HepG2 (cell line): ENCODE measurements around the gene PDE2A. TPM values are rescaled to one million over a fixed set of nuclear protein-coding genes. Genes with fewer than 3 reads are reported as not detected.

Experiments used
- ATAC-seq: fragments of 200-7000 bp; cut with Tn5 transposase; 3 replicates; pipeline ENCODE4 v1.9.1; 2020; ENCODE audit warnings: mild to moderate bottlenecking, moderate library complexity
- BruUV-seq: library from RNA; stranded (reverse); fragments of 400-500 nt; replicated peaks from 2 replicates; lab custom pipeline; 2021; lab: Mats Ljungman, UMichigan
- CTCF ChIA-PET: fragments of 300-600 bp; formaldehyde crosslinking; extraction: SDS; loops from one replicate; lab custom pipeline; 2021; ENCODE audit warnings: low total read pairs, inconsistent platforms, low intra/inter-chr PET ratio; lab: Yijun Ruan, JAX
- POLR2A ChIA-PET: fragments of 350-600 bp; sonication (Branson Sonifier 250); formaldehyde crosslinking; loops from one replicate; lab custom pipeline; 2020; ENCODE audit warnings: antibody characterized with exemption, inconsistent platforms; lab: Yijun Ruan, JAX
- DNase-seq: peaks from one replicate; pipeline ENCODE4 v3.0.0-alpha.2; 2015; ENCODE audit warnings: low spot score
- FAIRE-seq: peaks from 3 replicates; lab custom pipeline; 2011; peaks lifted over from hg19 to GRCh38; lab: Jason Lieb, UNC
- H2AFZ ChIP-seq: one replicate; pipeline ENCODE4 v1.6.1; 2011; ENCODE audit warnings: low read length, inconsistent platforms
- H3K27ac ChIP-seq: fragments of 300-600 bp; 3 replicates; pipeline ENCODE4 v1.8.0; 2011; ENCODE audit warnings: mixed run types, mild to moderate bottlenecking, mixed read lengths, low read length, inconsistent platforms; ENCODE audit not compliant: insufficient read depth; ENCODE audit errors: extremely low read length
- H3K27me3 ChIP-seq, 2 experiments: fragments of 200-600 bp in 1 of 2; 2 replicates in 1 of 2; 3 replicates in 1 of 2; pipeline versions ENCODE4 v1.6.0 to v1.8.0; 2011; ENCODE audit warnings: low read length in 2 of 2, mild to moderate bottlenecking in 2 of 2, moderate library complexity in 2 of 2, inconsistent platforms in 1 of 2; ENCODE audit not compliant: insufficient read depth in 2 of 2, control insufficient read depth in 1 of 2
- H3K36me3 ChIP-seq, 2 experiments: fragments of 200-600 bp in 1 of 2; replicated peaks in 1 of 2; 2 replicates in 1 of 2; 3 replicates in 1 of 2; pipeline versions ENCODE4 v1.5.1 to v1.8.0; 2011; ENCODE audit warnings: low read length in 2 of 2, inconsistent platforms in 1 of 2; ENCODE audit not compliant: insufficient read depth in 2 of 2, control insufficient read depth in 1 of 2
- H3K4me1 ChIP-seq: 2 replicates; pipeline ENCODE4 v1.5.1; 2012; ENCODE audit warnings: low read length, inconsistent platforms; ENCODE audit not compliant: insufficient read depth
- H3K4me2 ChIP-seq: 2 replicates; pipeline ENCODE4 v1.6.0; 2011; ENCODE audit warnings: low read depth, low read length, inconsistent platforms
- H3K4me3 ChIP-seq, 3 experiments: fragments of 200-600 bp in 1 of 3; sonication (generic), shearing (Covaris generic) in 1 of 3; replicated peaks in 1 of 3; 2 replicates each; pipeline ENCODE4 v1.5.1; 2011 to 2016; ENCODE audit warnings: low read length in 3 of 3, inconsistent platforms in 2 of 3, low read depth in 2 of 3, mild to moderate bottlenecking in 2 of 3, control low read depth in 1 of 3, mixed read lengths in 1 of 3; ENCODE audit not compliant: insufficient read depth in 1 of 3
- H3K79me2 ChIP-seq: one replicate; pipeline ENCODE4 v1.6.1; 2011; ENCODE audit warnings: low read length, inconsistent platforms; ENCODE audit not compliant: insufficient read depth
- H3K9ac ChIP-seq: 2 replicates; pipeline ENCODE4 v1.6.0; 2011; ENCODE audit warnings: mild to moderate bottlenecking, low read depth, low read length, inconsistent platforms; ENCODE audit not compliant: insufficient read depth
- H3K9me3 ChIP-seq: 2 replicates; pipeline ENCODE4 v1.5.1; 2012; ENCODE audit warnings: mild to moderate bottlenecking, low read length
- H4K20me1 ChIP-seq: 2 replicates; pipeline ENCODE4 v1.6.0; 2011; ENCODE audit warnings: inconsistent platforms, mild to moderate bottlenecking, low read length, moderate library complexity; ENCODE audit not compliant: insufficient read depth
- CREM ChIP-seq, 2 experiments: sonication (generic) in 1 of 2; formaldehyde crosslinking in 1 of 2; IDR thresholded peaks; 2 replicates each; pipeline versions ENCODE4 v1.4.0 to v1.6.1; 2016 to 2020; ENCODE audit warnings: antibody characterized with exemption in 1 of 2, mild to moderate bottlenecking in 1 of 2, missing genetic modification reagents in 1 of 2
- FOSL1 ChIP-seq: sonication (generic); formaldehyde crosslinking; IDR thresholded peaks from 2 replicates; pipeline ENCODE4 v1.9.0; 2021; ENCODE audit warnings: missing genetic modification reagents, borderline replicate concordance
- FOXA3 ChIP-seq: IDR thresholded peaks from 2 replicates; pipeline ENCODE4 v1.6.1; 2016; ENCODE audit warnings: missing genetic modification reagents, missing compliant biosample characterization
- FOXK2 ChIP-seq: fragments of 450-650 bp; IDR thresholded peaks from 2 replicates; pipeline ENCODE4 v1.6.1; 2016
- GZF1 ChIP-seq: sonication (generic); formaldehyde crosslinking; IDR thresholded peaks from 2 replicates; pipeline ENCODE4 v1.5.1; 2020; ENCODE audit warnings: mild to moderate bottlenecking, missing genetic modification reagents
- PAWR ChIP-seq: sonication (generic); formaldehyde crosslinking; IDR thresholded peaks from 2 replicates; pipeline ENCODE4 v1.4.0; 2020; ENCODE audit warnings: missing genetic modification reagents, mild to moderate bottlenecking, borderline replicate concordance
- SMARCE1 ChIP-seq: fragments of 450-650 bp; IDR thresholded peaks from 2 replicates; pipeline ENCODE4 v1.6.1; 2017; ENCODE audit warnings: borderline replicate concordance
- ZBTB39 ChIP-seq: sonication (generic); formaldehyde crosslinking; IDR thresholded peaks from 2 replicates; pipeline ENCODE4 v1.5.0; 2020; ENCODE audit warnings: missing genetic modification reagents
- ZFP37 ChIP-seq: sonication (generic); formaldehyde crosslinking; IDR thresholded peaks from 2 replicates; pipeline ENCODE4 v1.4.0; 2020; ENCODE audit warnings: missing genetic modification reagents, borderline replicate concordance
- ZNF275 ChIP-seq: sonication (generic); formaldehyde crosslinking; IDR thresholded peaks from 2 replicates; pipeline ENCODE4 v1.8.0; 2022; ENCODE audit warnings: missing genetic modification reagents, mild to moderate bottlenecking, inconsistent platforms, borderline replicate concordance
- ZNF607 ChIP-seq: sonication (generic); formaldehyde crosslinking; IDR thresholded peaks from 2 replicates; pipeline ENCODE4 v1.5.1; 2020; ENCODE audit warnings: missing genetic modification reagents, mild to moderate bottlenecking, borderline replicate concordance
- WGBS: methylation state at CpG from one replicate; pipeline ENCODE4 v1.1.6; 2017; ENCODE audit warnings: low lambda C conversion rate; 5-methylcytosine and 5-hydroxymethylcytosine counted together
- in situ Hi-C: cut with HindIII; loops from 2 replicates; pipeline ENCODE4 v1.10.0; 2017; ENCODE audit warnings: low pct_unique_long_range_greater_than_20kb; ENCODE audit not compliant: extremely low pct_ligation_motif_present
- intact Hi-C: fragments of 100-400 bp; cut with micrococcal nuclease; formaldehyde crosslinking; loops from one replicate; pipeline ENCODE4 v1.10.0; 2022; ENCODE audit not compliant: unreplicated experiment
- polyA plus RNA-seq, 8 experiments: library from polyadenylated mRNA; depleted of rRNA in 3 of 8; stranded (reverse) in 7 of 8; unstranded in 1 of 8; fragments of >200 nt; fragmentation: Illumina TruSeq in 4 of 8; extraction: Trizol in 4 of 8; gene quantifications; 2 replicates each; pipeline versions ENCODE4 v1.2.1 to v1.2.3, GENCODE V29; 2011 to 2016; ENCODE audit warnings: low read depth in 4 of 8, missing spikeins in 1 of 8, mixed read lengths in 1 of 8; ENCODE audit not compliant: insufficient read depth in 1 of 8
- total RNA-seq, 5 experiments: library from RNA; depleted of rRNA; stranded (reverse); fragments of >200 nt; fragmentation: Illumina TruSeq; extraction: Trizol; gene quantifications; 2 replicates each; pipeline ENCODE4 v1.2.3, GENCODE V29; 2016; ENCODE audit warnings: low read depth in 1 of 5
- TF ChIP-seq, protein P1 (sequence below): sonication (generic); formaldehyde crosslinking; IDR thresholded peaks from 2 replicates; pipeline ENCODE4 v1.4.0; 2020; ENCODE audit warnings: missing genetic modification reagents

PDE2A gene
- total and polyA plus RNA-seq, 2 of the 13 experiments (the other 11 are each of a cell fraction or from before 2014, with no cell fraction given) = 3.1 TPM; not detected in 1

GRCh38 chr11:72617080-72617762, 57.0 kb downstream of the PDE2A start (continued):
- TF ChIP-seq, protein P1, sequence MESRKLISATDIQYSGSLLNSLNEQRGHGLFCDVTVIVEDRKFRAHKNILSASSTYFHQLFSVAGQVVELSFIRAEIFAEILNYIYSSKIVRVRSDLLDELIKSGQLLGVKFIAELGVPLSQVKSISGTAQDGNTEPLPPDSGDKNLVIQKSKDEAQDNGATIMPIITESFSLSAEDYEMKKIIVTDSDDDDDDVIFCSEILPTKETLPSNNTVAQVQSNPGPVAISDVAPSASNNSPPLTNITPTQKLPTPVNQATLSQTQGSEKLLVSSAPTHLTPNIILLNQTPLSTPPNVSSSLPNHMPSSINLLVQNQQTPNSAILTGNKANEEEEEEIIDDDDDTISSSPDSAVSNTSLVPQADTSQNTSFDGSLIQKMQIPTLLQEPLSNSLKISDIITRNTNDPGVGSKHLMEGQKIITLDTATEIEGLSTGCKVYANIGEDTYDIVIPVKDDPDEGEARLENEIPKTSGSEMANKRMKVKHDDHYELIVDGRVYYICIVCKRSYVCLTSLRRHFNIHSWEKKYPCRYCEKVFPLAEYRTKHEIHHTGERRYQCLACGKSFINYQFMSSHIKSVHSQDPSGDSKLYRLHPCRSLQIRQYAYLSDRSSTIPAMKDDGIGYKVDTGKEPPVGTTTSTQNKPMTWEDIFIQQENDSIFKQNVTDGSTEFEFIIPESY (CRISPR knock-in tag) = no peak
- TF ChIP-seq ZNF607 = no peak
- TF ChIP-seq, all 625 proteins: peak for 0

GRCh38 chr11:72616655-72617054, 57.6 kb downstream of the PDE2A start:
- DNase-seq = no peak
- Histone ChIP-seq H3K4me1 (no peaks in the 10 kb centered on the region), H3K4me2 (no peak overlapping the region), H3K27ac (no peak overlapping the region), H3K9me3 (no peaks in the 10 kb centered on the region), H3K27me3 (peaks cover 19 to 91% of the 10 kb centered on the region in 2 experiments), H3K79me2 (no peaks in the 10 kb centered on the region), H2AFZ (no peak overlapping the region), H3K36me3 (no peaks in the 10 kb centered on the region), H3K9ac (no peak overlapping the region), H4K20me1 (no peaks in the 10 kb centered on the region), H3K4me3 (no peak overlapping the region)
- BruUV-seq = no TSS peak
- ChIA-PET POLR2A (no interaction called here), CTCF (no interaction called here)
- WGBS = 13% methylated on average over 4 of the region's 4 CpGs
- no peak for ATAC-seq
- FAIRE-seq = no peak
- in situ Hi-C loops = no loop called here
- intact Hi-C loops = no loop called here
- TF ChIP-seq FOXK2 = no peak
- no peak for TF ChIP-seq ZFP37 (CRISPR knock-in tag)
- TF ChIP-seq CREM (IDR thresholded peaks at IDR 0.05) = no peak
- TF ChIP-seq CREM (CRISPR knock-in tag; IDR thresholded peaks at IDR 0.05) = no peak
- TF ChIP-seq SMARCE1 = no peak
- TF ChIP-seq ZBTB39 (CRISPR knock-in tag) = no peak
- no peak for TF ChIP-seq FOXA3 (CRISPR knock-in tag)
- no peak for TF ChIP-seq ZNF275 (CRISPR knock-in tag)
- TF ChIP-seq PAWR = no peak
- no peak for TF ChIP-seq FOSL1 (CRISPR knock-in tag)
- TF ChIP-seq GZF1 (CRISPR knock-in tag) = no peak
